Stimulated activated CD8-positive, alpha-beta memory T cell treated with anti-CD3 and anti-CD28 coated beads, Interleukin-4, amount 100 ng/mL, for 1 hour (primary cell): ENCODE measurements around the gene SH2B3.
"Not testable (repeated sequence)": the region's sequence is repeated elsewhere in the genome, so short reads cannot be mapped to it uniquely, and the experiment has no call there.

Experiments used
- DNase-seq, 2 donors: peaks; one replicate each; pipeline ENCODE4 v3.0.0-alpha.2; 2020; ENCODE audit warnings: low read depth in 2 of 2, low spot score in 1 of 2

SH2B3 gene

GRCh38 chr12:111405859-111406473 lies at the start of gene SH2B3:
Gene SH2B3 (plus strand): TSS chr12:111405923. CDS start chr12:111418146, 12,223 bp downstream.
- peak in 1 of 2 donors; percentile 65 for DNase-seq

GRCh38 chr12:111359231-111359913 lies 46.4 kb upstream of the SH2B3 start:
- DNase-seq = no peak

- DNase-seq = no peak
Observed at GRCh38 chr12:111359914-111360276, 45.8 kb upstream of the SH2B3 start.

- DNase-seq = no peak
Observed at GRCh38 chr12:111360325-111360930, 45.3 kb upstream of the SH2B3 start.

- no peak for DNase-seq
Observed at GRCh38 chr12:111361073-111361716, 44.5 kb upstream of the SH2B3 start.

GRCh38 chr12:111361717-111362576 lies 43.8 kb upstream of the SH2B3 start:
- no peak for DNase-seq

- no peak for DNase-seq
Observed at GRCh38 chr12:111362687-111363475, 42.8 kb upstream of the SH2B3 start.

- no peak for DNase-seq
Observed at GRCh38 chr12:111363578-111363977, 42.1 kb upstream of the SH2B3 start.

- DNase-seq = no peak
Observed at GRCh38 chr12:111366075-111366474, 39.6 kb upstream of the SH2B3 start.

- no peak for DNase-seq
Observed at GRCh38 chr12:111366583-111366982, 39.1 kb upstream of the SH2B3 start.

- DNase-seq = no peak
Observed at GRCh38 chr12:111367661-111368221, 38.0 kb upstream of the SH2B3 start.

GRCh38 chr12:111368291-111368787 lies 37.4 kb upstream of the SH2B3 start:
- no peak for DNase-seq

- DNase-seq = peak; percentile 42 to 63
Observed at GRCh38 chr12:111368788-111369495, 36.8 kb upstream of the SH2B3 start, which contains the start of gene PHETA1. Gene PHETA1 (minus strand): TSS chr12:111369095. CDS start chr12:111363427, 5,668 bp downstream.

- DNase-seq = no peak
Observed at GRCh38 chr12:111369496-111370220, 36.1 kb upstream of the SH2B3 start.

- DNase-seq = not testable (repeated sequence)
Observed at GRCh38 chr12:111373231-111373630, 32.5 kb upstream of the SH2B3 start.

GRCh38 chr12:111377440-111377839 lies 28.3 kb upstream of the SH2B3 start:
- DNase-seq = no peak

- DNase-seq = no peak
Observed at GRCh38 chr12:111379942-111380554, 25.7 kb upstream of the SH2B3 start.

- DNase-seq = no peak
Observed at GRCh38 chr12:111384596-111384995, 21.1 kb upstream of the SH2B3 start.
